Lower lobe of right lung (tissue), 2 donors: ENCODE data around the gene CXorf38. TPM values are rescaled to one million over a fixed set of nuclear protein-coding genes. Genes with fewer than 3 reads are reported as not detected.
A peak's percentile ranks its signal among the peaks of the same experiment; 100 is the strongest.

ENCODE experiments used
- ATAC-seq, 2 donors: fragments of 200-7000 bp; cut with Tn5 transposase; one replicate each; pipeline ENCODE4 v1.9.1; 2020 to 2022; ENCODE audit warnings: mild to moderate bottlenecking in 2 of 2, moderate library complexity in 2 of 2
- DNase-seq: peaks from one replicate; pipeline ENCODE4 v3.0.0-alpha.2; 2020
- H3K27ac ChIP-seq: fragments of 200-600 bp; one replicate; pipeline ENCODE4 v1.8.0; 2022
- H3K27me3 ChIP-seq: fragments of 200-600 bp; one replicate; pipeline ENCODE4 v1.8.0; 2022; ENCODE audit warnings: low read depth
- H3K36me3 ChIP-seq: fragments of 200-600 bp; one replicate; pipeline ENCODE4 v1.8.0; 2022; ENCODE audit warnings: mild to moderate bottlenecking
- H3K4me1 ChIP-seq: fragments of 200-600 bp; one replicate; pipeline ENCODE4 v1.8.0; 2022
- H3K4me3 ChIP-seq: fragments of 200-600 bp; one replicate; pipeline ENCODE4 v1.8.0; 2022; ENCODE audit warnings: mild to moderate bottlenecking
- H3K9me3 ChIP-seq: fragments of 200-600 bp; one replicate; pipeline ENCODE4 v1.8.0; 2022
- intact Hi-C: fragments of 100-400 bp; cut with DNase I; formaldehyde crosslinking; loops from one replicate; pipeline ENCODE4 v1.11.0; 2022
- total RNA-seq: library from RNA; stranded (reverse); fragmentation: NEBNext Ultra II Directional; extraction: Animal tissue kit (Norgen Biotek cat#: 25700); gene quantifications from one replicate; pipeline ENCODE4 v1.2.1, GENCODE V29; 2021
- TF ChIP-seq, protein P1 (sequence below): fragments of 200-600 bp; IDR thresholded peaks from one replicate; pipeline ENCODE4 v1.8.0; 2022; ENCODE audit warnings: antibody characterized with exemption, mild to moderate bottlenecking
- donor health status: DM: no; HTN: yes; CAD: no; lungs with severe emphysema.

Gene CXorf38
- total RNA-seq, 1 donor from 2014 or later: 16.8 TPM

DNA sequence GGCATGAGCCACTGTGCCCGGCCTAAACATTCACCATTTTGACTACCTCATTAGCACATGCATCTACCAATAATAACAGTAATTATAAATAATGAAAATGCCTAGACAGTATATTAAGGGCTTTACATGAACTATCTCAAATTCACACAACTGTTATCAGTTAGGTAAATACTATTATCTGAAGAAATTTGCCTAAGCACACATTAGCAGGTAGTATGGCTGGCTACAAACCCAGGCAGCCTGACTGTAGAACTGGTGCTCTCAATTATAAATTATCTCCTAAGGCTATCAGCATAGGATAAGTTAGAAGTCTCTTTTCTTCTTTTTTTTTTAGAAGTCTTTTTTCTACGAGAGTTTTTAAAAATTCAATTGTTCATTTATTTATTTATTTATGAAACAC, 14.1 kb upstream of the CXorf38 start:
- peaks cover 86% of the 10 kb centered on the region for H3K36me3 ChIP-seq
- DNase-seq: no peak
- H3K9me3 ChIP-seq: no peaks in the 10 kb centered on the region
- no peaks in the 10 kb centered on the region for H3K4me1 ChIP-seq
- ATAC-seq: no peak
- TF ChIP-seq, protein P1, sequence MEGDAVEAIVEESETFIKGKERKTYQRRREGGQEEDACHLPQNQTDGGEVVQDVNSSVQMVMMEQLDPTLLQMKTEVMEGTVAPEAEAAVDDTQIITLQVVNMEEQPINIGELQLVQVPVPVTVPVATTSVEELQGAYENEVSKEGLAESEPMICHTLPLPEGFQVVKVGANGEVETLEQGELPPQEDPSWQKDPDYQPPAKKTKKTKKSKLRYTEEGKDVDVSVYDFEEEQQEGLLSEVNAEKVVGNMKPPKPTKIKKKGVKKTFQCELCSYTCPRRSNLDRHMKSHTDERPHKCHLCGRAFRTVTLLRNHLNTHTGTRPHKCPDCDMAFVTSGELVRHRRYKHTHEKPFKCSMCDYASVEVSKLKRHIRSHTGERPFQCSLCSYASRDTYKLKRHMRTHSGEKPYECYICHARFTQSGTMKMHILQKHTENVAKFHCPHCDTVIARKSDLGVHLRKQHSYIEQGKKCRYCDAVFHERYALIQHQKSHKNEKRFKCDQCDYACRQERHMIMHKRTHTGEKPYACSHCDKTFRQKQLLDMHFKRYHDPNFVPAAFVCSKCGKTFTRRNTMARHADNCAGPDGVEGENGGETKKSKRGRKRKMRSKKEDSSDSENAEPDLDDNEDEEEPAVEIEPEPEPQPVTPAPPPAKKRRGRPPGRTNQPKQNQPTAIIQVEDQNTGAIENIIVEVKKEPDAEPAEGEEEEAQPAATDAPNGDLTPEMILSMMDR: no peak
- H3K27me3 ChIP-seq: no peaks in the 10 kb centered on the region
- intact Hi-C loops: no loop called here
- H3K27ac ChIP-seq: no peak overlapping the region
- H3K4me3 ChIP-seq: no peak overlapping the region

- TF ChIP-seq, protein P1: no peak
- ATAC-seq (no peak), DNase-seq (no peak)
- H3K9me3 ChIP-seq: no peaks in the 10 kb centered on the region
- no peaks in the 10 kb centered on the region for H3K4me1 ChIP-seq
- H3K27ac ChIP-seq: no peak overlapping the region
- H3K4me3 ChIP-seq: no peak overlapping the region
- intact Hi-C loops: no loop called here
- peaks cover 76% of the 10 kb centered on the region for H3K36me3 ChIP-seq
- no peaks in the 10 kb centered on the region for H3K27me3 ChIP-seq
Observed at GRCh38 chrX:40660381-40660780, 13.0 kb upstream of the CXorf38 start.

GRCh38 chrX:40653535-40653934, 6.2 kb upstream of the CXorf38 start:
- Histone ChIP-seq H3K9me3 (no peaks in the 10 kb centered on the region), H3K27ac (no peak overlapping the region), H3K36me3 (peaks cover 46% of the 10 kb centered on the region), H3K27me3 (no peaks in the 10 kb centered on the region), H3K4me1 (no peaks in the 10 kb centered on the region), H3K4me3 (no peak overlapping the region)
- TF ChIP-seq, protein P1: no peak
- intact Hi-C loops: no loop called here
- ATAC-seq (no peak), DNase-seq (no peak)

GRCh38 chrX:40652664-40653063, 5.3 kb upstream of the CXorf38 start:
- DNase-seq (no peak), ATAC-seq (no peak)
- intact Hi-C loops: no loop called here
- no peak overlapping the region for H3K27ac ChIP-seq
- no peaks in the 10 kb centered on the region for H3K9me3 ChIP-seq
- TF ChIP-seq, protein P1: no peak
- H3K27me3 ChIP-seq: no peaks in the 10 kb centered on the region
- no peak overlapping the region for H3K4me3 ChIP-seq
- H3K36me3 ChIP-seq: peaks cover 37% of the 10 kb centered on the region
- no peaks in the 10 kb centered on the region for H3K4me1 ChIP-seq

DNA sequence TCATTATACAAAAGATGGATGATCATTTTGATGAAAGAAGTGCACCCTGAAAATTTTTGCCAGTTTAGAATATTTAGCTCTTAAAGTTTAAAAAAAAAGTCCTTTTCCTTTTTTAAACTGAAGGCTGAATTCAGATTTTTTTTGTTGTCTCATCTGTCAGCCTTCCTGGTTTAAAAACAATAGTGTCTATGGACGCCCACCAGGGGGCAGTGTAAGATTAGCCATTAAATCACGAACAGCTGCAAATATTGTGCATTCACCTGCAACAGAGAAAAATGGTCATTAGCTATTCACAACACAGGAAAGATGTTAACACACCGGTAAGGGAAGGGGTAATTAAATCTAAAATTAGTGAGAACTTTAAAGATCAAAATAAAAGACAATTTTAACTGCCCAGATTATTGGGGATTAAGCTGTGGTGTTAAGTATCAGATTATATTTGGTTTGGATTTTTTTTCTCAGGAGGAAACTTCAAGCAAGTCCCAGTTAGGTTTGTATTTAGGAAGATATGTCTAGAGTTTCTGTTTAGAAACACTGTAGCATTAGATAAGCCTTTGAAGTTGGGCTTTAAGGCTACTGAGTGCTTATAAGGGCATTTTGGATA, 4.4 kb upstream of the CXorf38 start:
- intact Hi-C loops: no loop called here
- no peaks in the 10 kb centered on the region for H3K4me1 ChIP-seq
- DNase-seq (peak; percentile 51), ATAC-seq (no peak)
- no peak overlapping the region for H3K4me3 ChIP-seq
- TF ChIP-seq, protein P1: peak; percentile 62
- no peak overlapping the region for H3K27ac ChIP-seq
- H3K36me3 ChIP-seq: peaks cover 27% of the 10 kb centered on the region
- no peaks in the 10 kb centered on the region for H3K27me3 ChIP-seq
- no peaks in the 10 kb centered on the region for H3K9me3 ChIP-seq
